ENCODE data around the gene PDE10A. TPM values are rescaled to one million over a fixed set of nuclear protein-coding genes. Genes with fewer than 3 reads are reported as not detected.
"Not testable (repeated sequence)": the region's sequence is repeated elsewhere in the genome, so short reads cannot be mapped to it uniquely, and the experiment has no call there.

Gene PDE10A
- polyA plus RNA-seq, 1 donor from 2014 or later: not detected

DNA sequence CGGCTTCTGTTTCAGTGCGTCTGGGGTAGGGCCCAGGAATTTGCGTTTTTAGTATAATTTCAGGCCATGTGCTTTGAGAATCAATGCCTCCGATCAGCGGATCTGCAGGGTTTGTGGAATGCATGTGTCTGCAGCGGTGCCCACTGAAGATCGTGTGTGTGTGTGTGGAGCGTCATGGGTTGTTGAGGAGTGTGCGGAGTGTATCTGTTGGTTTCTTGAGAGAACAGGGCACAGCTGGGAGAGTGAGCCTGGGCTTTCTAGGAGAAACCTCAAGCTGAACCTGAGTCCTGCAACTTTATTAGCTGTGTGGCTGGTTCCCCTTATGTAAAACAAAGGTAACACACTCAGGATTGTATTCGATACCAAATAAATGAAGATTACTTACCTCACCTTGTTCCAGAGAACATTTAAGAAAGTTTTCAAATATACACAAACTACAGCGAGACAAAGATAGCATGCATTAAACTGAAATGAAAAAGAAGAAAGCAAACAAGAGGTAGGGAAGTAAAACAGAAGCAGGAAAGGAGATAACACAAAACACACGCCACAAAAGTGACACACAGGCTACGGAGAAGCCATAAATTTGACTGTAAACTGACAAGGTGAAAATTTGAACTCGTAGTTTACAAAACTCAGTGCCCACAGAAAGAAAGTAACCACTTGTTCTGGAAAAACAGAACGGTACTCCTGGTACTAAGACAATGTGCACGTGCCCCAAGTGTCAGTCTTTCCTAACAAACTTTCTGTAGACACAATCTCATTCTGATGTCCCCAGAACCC is 28.8 kb downstream of the PDE10A start:
- H3K4me1 Mint-ChIP-seq: no peaks in the 10 kb centered on the region
- no peaks in the 10 kb centered on the region for H3K36me3 Mint-ChIP-seq
- H3K9me3 Mint-ChIP-seq: peaks cover 0 to 1% (median 0%) of the 10 kb centered on the region in 3 donors
- no peak overlapping the region for H3K4me3 Mint-ChIP-seq
- peaks cover 4% of the 10 kb centered on the region for H3K27me3 Mint-ChIP-seq
- no peak overlapping the region for H3K27ac Mint-ChIP-seq

DNA sequence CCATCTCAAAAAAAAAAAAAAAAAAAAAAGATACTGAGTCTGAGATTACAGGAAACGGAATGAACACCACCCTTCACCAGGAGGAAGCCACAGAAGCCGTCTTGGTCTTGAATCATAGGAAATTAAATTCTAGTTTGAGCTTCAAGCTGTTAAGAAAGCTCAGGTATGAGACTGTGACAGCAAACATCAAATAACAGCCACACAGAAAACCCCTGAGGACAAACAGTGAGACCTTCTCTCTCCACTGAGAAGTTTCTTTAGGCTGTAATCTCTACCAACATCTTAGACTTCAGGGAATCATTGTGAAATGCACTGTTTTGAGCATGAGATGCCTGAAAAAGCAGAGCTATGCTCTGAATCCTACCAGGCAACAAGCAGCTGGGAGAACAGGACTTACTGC is 30.8 kb downstream of the PDE10A start:
- Mint-ChIP-seq H3K27ac (no peak overlapping the region), H3K9me3 (peaks cover 0 to 1% (median 0%) of the 10 kb centered on the region in 3 donors), H3K4me3 (no peak overlapping the region), H3K36me3 (no peaks in the 10 kb centered on the region), H3K27me3 (peaks cover 4% of the 10 kb centered on the region), H3K4me1 (no peaks in the 10 kb centered on the region)

DNA sequence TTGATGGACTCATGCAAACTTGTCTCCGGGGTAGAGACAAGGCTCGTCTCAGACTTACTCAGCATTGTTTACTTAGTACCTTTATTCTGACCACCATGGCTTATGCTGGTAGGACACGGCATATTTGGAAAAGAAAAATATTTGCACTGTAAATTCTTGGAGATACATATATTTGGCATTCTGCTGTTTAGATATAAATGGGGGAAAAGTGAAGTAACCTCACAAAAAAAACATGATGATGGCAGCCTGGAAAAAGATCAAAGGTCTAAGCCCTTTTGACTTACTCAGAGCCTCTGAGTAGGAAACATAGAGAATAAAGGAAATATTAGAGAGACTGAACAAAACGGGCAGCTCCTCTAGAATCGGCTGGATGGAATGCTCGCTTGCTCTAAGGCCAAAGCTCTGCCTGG is 32.5 kb downstream of the PDE10A start:
- H3K4me1 Mint-ChIP-seq: no peaks in the 10 kb centered on the region

DNA sequence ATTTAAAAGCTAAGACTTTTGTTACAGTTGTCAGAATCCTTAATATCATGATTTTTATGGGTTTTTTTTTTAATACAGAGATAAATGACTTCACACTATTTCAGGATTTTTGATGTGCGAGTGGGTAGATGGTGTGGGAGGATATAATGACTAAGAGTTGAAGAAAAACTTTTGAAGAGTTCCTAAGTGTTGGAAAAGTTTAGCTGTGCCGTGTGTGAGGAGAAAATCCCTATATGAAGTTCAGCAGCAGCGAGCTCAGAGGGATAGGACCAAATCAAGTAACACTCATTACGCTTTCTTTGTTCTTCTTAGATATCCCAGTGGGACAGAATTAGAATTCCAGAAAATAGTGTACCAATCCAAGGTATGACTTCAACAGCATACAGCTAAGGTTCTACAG is 34.1 kb downstream of the PDE10A start:
- Mint-ChIP-seq H3K27ac (peak overlapping the region in 1 of 3 donors; percentile 19), H3K27me3 (peaks cover 2% of the 10 kb centered on the region), H3K9me3 (peaks cover 0 to 3% (median 0%) of the 10 kb centered on the region in 3 donors), H3K36me3 (no peaks in the 10 kb centered on the region), H3K4me3 (no peak overlapping the region), H3K4me1 (no peaks in the 10 kb centered on the region)

More for the DNA sequence above, 32.5 kb downstream of the PDE10A start:
- Mint-ChIP-seq H3K27me3 (peaks cover 4% of the 10 kb centered on the region), H3K36me3 (no peaks in the 10 kb centered on the region), H3K4me3 (no peak overlapping the region), H3K27ac (no peak overlapping the region), H3K9me3 (peaks cover 0 to 1% (median 0%) of the 10 kb centered on the region in 3 donors)

DNA sequence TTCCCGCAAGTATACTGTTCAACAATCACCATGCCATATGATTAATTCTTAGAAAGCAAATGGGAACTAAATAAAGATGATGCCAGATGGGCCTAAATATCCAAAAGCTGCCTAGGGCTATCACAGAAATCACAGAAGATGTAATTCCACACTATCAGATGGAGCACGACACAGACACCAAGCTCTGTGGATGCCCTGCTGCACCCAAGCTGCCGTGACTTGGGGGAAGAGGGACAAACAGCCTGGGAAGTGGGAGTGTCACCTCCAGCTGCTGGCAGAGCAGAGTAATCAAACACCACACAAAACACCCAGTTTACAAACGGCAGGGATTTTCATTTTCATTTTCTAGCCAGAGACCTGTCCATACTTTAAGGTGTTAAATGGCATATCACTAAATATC is 35.7 kb downstream of the PDE10A start:
- H3K9me3 Mint-ChIP-seq: peaks cover 0 to 7% (median 0%) of the 10 kb centered on the region in 3 donors
- no peaks in the 10 kb centered on the region for H3K4me1 Mint-ChIP-seq
- no peaks in the 10 kb centered on the region for H3K27me3 Mint-ChIP-seq
- H3K4me3 Mint-ChIP-seq: no peak overlapping the region
- no peak overlapping the region for H3K27ac Mint-ChIP-seq
- H3K36me3 Mint-ChIP-seq: no peaks in the 10 kb centered on the region

DNA sequence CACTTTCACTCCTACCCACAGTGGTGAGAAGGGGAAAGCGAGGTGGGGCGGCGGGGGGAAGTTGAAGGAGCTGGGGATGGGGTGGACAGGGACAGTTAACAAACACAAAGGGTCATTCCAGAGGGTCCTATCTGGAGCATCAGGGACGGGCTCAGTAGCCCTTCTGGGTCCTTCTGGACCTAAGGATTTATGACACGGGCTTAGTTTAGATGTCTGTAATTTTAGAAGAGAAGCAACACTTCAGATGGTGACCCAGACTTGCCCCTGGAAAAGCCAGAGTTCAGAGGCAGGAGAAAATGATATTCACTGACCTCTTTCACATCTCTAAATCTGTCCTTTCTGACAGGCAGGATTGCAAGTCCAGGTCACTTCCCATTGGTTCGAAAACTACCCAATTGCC is 36.3 kb downstream of the PDE10A start:
- Mint-ChIP-seq H3K4me3 (no peak overlapping the region), H3K27ac (no peak overlapping the region), H3K36me3 (no peaks in the 10 kb centered on the region), H3K9me3 (peaks cover 0 to 7% (median 0%) of the 10 kb centered on the region in 3 donors), H3K4me1 (no peaks in the 10 kb centered on the region), H3K27me3 (no peaks in the 10 kb centered on the region)

DNA sequence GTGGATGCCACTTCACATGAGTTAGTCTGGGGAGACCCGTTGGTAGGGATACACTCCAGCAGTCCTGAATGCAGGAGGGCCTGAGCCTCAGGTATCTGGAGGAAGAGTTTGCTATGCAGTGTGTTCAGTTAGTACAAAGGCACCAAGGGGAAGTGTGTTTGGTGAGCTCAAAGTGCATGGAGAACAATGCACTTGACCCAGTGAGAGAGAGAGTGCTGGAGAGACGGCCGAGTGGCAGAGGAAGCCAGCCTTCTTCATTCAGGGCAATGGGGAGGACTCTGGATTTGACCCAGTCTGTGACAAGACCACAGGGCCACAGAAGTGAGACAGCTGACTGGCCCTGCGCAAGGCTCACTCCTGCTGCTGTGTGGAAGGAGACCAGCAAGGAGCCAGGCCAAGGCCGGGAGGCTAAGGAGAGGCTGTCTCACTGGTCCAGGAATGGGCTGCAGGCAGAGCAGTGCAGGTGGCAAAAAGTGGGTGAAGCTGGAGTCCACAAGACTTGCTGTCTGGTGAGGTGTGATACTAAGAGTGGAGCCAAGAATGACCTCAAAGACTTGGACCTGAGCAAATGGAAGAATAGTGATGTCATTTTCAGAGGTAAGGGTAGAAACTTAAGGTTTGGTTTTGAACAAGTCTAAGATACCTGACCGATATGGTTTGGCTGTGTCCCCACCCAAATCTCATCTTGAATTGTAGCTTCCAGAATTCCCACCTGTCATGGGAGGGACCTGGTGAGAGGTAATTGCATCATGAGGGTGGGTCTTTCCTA is 38.0 kb downstream of the PDE10A start:
- Mint-ChIP-seq H3K27me3 (no peaks in the 10 kb centered on the region), H3K4me1 (no peaks in the 10 kb centered on the region), H3K9me3 (peaks cover 0 to 7% (median 0%) of the 10 kb centered on the region in 3 donors), H3K36me3 (no peaks in the 10 kb centered on the region), H3K4me3 (no peak overlapping the region), H3K27ac (no peak overlapping the region)

DNA sequence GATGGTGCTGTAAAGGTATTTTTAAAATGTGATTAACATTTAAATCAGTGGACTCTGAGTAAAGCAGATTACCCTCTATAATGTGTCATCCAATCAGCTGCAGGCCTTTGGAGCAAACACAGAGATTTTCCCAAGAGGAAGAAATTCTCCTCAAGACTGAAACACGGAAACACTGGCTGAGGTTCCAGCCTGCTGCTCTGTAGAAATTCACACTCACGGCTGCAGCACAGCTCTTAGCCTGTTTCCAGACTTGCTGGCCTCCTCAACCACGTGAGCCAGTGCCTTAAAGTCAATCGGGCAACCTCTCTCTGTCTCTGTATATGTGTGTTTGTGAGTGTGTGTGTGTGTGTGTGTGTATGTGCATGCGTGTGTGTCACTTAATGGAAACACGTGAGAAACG is 41.1 kb downstream of the PDE10A start:
- Mint-ChIP-seq H3K9me3 (peaks cover 0 to 7% (median 0%) of the 10 kb centered on the region in 3 donors), H3K4me3 (no peak overlapping the region), H3K36me3 (no peaks in the 10 kb centered on the region), H3K4me1 (no peaks in the 10 kb centered on the region), H3K27me3 (no peaks in the 10 kb centered on the region), H3K27ac (no peak overlapping the region)

DNA sequence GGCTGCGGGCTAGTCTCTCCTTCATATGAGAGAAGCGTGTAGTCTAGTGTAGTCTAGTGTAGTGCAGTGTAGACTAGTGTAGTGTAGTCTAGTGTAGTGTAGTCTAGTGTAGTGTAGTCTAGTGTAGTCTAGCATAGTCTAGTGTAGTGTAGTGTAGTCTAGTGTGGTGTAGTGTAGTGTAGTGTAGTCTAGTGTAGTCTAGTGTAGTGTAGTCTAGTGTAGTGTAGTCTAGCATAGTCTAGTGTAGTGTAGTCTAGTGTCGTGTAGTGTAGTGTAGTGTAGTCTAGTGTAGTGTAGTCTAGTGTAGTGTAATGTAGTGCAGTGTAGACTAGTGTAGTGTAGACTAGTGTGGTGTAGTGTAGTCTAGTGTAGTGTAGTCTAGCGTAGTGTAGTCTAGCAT is 44.1 kb downstream of the PDE10A start:
- not testable (repeated sequence) for H3K9me3 Mint-ChIP-seq, H3K36me3 Mint-ChIP-seq, H3K27me3 Mint-ChIP-seq, H3K4me3 Mint-ChIP-seq, H3K4me1 Mint-ChIP-seq, H3K27ac Mint-ChIP-seq

DNA sequence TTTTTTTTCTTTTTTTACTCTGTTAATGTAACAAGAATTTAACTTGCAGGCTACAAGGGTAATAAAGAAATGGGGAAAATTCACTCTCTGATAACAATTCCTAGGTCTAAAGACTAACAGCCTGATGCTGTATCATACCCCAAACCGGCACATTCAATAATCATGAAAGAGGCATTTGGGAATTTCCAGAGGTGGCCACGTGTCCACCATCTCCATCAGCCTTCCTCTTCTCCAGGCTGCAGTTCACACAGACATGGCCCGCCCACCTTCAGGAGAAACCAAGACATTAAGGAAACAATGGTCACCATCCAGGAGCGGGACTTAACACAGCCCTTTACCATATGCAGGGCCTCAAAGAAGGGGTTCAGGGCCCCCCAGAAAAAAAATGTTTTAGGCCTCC is 44.8 kb downstream of the PDE10A start:
- Mint-ChIP-seq H3K27me3 (no peaks in the 10 kb centered on the region), H3K36me3 (no peaks in the 10 kb centered on the region), H3K4me3 (no peak overlapping the region), H3K9me3 (peaks cover 3 to 8% (median 4%) of the 10 kb centered on the region in 3 donors), H3K4me1 (peaks cover 0 to 1% (median 0%) of the 10 kb centered on the region in 3 donors), H3K27ac (no peak overlapping the region)

DNA sequence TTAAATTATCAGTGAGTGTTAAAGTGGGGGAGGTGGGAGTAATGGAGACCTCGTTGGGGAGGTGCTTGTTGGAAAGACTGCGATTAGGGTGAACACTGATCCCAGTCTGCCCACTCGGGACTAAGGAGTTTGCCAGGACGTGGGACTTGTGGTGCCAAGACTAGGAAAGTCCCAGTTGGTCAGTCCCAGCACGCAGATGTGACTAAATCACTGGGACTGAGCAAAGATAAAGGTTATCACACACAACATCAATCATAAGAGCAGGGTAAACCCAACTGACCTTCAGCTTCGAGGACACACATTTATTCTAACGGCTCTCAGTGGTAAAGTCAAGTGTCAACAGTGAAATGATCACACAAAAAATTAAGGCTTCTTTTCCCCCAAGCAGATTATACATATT is 45.5 kb downstream of the PDE10A start:
- H3K4me3 Mint-ChIP-seq: no peak overlapping the region
- peaks cover 0 to 1% (median 1%) of the 10 kb centered on the region in 3 donors for H3K4me1 Mint-ChIP-seq
- peaks cover 4 to 8% (median 5%) of the 10 kb centered on the region in 3 donors for H3K9me3 Mint-ChIP-seq

DNA sequence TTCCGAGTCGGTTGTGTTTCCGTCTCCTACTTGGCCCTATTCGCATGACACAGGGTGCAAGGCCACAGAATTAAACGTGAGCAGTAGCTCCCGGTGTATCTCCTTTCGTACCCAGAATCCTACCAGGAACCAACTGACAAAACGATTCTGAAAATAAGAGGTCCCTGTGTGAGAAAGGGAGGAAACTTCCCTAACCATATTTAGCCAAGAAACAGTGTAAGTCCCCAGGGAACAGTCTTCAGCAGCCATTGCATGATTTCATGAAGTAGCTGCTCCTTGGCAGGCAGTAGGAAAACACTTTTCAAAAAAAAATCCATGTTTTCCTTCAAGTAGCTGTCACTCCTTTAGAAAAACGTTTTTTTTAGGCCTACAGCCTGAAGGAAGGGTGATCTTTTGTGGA is 46.9 kb downstream of the PDE10A start:
- H3K27me3 Mint-ChIP-seq: no peaks in the 10 kb centered on the region

More for the DNA sequence above, 45.5 kb downstream of the PDE10A start:
- H3K27me3 Mint-ChIP-seq: no peaks in the 10 kb centered on the region
- H3K27ac Mint-ChIP-seq: no peak overlapping the region
- no peaks in the 10 kb centered on the region for H3K36me3 Mint-ChIP-seq

DNA sequence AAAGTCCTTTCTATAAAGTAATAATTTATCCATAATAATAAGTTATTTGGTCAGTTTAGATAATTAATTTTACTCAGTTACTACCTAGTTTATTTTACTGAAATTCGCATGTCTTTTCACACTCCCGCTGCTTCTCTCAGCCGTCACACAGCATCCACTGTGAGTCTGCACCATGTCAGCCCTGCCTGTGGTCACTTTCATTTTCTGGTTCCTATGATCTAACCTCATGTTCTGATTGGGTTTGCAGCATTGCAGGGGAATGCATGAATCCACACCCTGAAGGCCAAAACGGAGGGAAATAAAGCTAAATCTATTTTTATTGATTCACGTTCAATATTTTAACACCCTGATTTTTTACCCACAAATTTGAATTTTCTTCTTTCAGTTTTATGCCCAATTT is 47.4 kb downstream of the PDE10A start:
- no peak overlapping the region for H3K27ac Mint-ChIP-seq
- no peaks in the 10 kb centered on the region for H3K27me3 Mint-ChIP-seq
- no peaks in the 10 kb centered on the region for H3K36me3 Mint-ChIP-seq
- peaks cover 4 to 8% (median 5%) of the 10 kb centered on the region in 3 donors for H3K9me3 Mint-ChIP-seq
- H3K4me3 Mint-ChIP-seq: no peak overlapping the region
- peaks cover 0 to 1% (median 1%) of the 10 kb centered on the region in 3 donors for H3K4me1 Mint-ChIP-seq

More for the DNA sequence above, 46.9 kb downstream of the PDE10A start:
- Mint-ChIP-seq H3K9me3 (peaks cover 4 to 8% (median 5%) of the 10 kb centered on the region in 3 donors), H3K4me1 (peaks cover 0 to 1% (median 1%) of the 10 kb centered on the region in 3 donors), H3K36me3 (no peaks in the 10 kb centered on the region), H3K4me3 (no peak overlapping the region), H3K27ac (no peak overlapping the region)

DNA sequence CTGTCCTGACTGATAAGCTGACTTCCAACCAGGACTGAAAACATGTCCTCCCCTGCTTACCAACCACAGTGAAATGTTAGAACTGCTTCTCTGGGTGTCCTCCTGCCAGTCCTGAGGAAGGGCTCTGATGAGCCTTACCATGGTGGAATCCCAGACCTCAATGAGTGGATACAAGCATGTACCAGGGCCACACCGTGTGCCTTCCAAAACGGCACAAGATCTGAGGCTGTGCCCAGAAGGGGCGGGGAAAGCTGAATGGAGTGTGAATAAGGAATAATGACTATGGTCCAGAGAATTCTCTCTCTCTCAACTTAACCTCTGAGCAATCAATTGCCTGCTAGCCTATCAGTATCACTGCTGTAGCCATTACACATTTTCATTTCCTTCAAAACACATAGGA is 51.7 kb downstream of the PDE10A start:
- H3K36me3 Mint-ChIP-seq: no peaks in the 10 kb centered on the region
- no peak overlapping the region for H3K27ac Mint-ChIP-seq
- H3K4me1 Mint-ChIP-seq: peaks cover 0 to 1% (median 1%) of the 10 kb centered on the region in 3 donors
- H3K4me3 Mint-ChIP-seq: no peak overlapping the region
- no peaks in the 10 kb centered on the region for H3K27me3 Mint-ChIP-seq
- H3K9me3 Mint-ChIP-seq: peaks cover 4 to 8% (median 5%) of the 10 kb centered on the region in 3 donors

DNA sequence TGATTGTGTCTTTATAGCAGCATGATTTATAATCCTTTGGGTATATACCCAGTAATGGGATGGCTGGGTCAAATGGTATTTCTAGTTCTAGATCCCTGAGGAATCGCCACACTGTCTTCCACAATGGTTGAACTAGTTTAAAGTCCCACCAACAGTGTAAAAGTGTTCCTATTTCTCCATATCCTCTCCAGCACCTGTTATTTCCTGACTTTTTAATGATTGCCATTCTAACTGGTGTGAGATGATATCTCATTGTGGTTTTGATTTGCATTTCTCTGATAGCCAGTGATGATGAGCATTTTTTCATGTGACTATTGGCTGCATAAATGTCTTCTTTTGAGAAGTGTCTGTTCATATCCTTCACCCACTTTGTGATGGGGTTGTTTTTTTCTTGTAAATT is 54.5 kb downstream of the PDE10A start:
- H3K36me3 Mint-ChIP-seq, H3K4me3 Mint-ChIP-seq, H3K9me3 Mint-ChIP-seq, H3K27ac Mint-ChIP-seq, H3K27me3 Mint-ChIP-seq, H3K4me1 Mint-ChIP-seq: not testable (repeated sequence)

DNA sequence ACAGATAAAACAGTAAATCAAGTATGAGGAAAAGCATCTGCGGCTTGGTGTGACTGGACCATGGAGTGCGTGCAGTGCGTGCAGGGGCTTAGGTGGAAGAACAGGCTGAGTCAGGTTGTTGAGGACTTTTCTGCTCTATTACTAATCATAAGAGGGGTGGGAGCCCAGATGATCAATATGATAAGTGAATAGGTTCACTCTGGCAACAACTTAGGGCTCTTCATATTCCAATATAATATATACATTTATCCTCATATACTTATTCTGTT is 56.4 kb downstream of the PDE10A start:
- Mint-ChIP-seq H3K9me3 (peaks cover 0 to 3% (median 0%) of the 10 kb centered on the region in 3 donors), H3K4me1 (no peaks in the 10 kb centered on the region), H3K27ac (no peak overlapping the region), H3K27me3 (no peaks in the 10 kb centered on the region), H3K36me3 (no peaks in the 10 kb centered on the region), H3K4me3 (no peak overlapping the region)
